HT-29 (cell line): ENCODE data around the gene TNS1. TPM values are rescaled to one million over a fixed set of nuclear protein-coding genes. Genes with fewer than 3 reads are reported as not detected.

Source experiments
- DNase-seq: peaks from one replicate; pipeline ENCODE4 v3.0.0-alpha.2; 2015; ENCODE audit warnings: low spot score
- total RNA-seq: library from RNA; depleted of rRNA; stranded (reverse); fragments of >200 nt; shearing (Covaris generic); gene quantifications from 2 replicates; pipeline ENCODE4 v1.2.3, GENCODE V29; 2014

TNS1 gene
- total RNA-seq, 1 experiment from 2014 or later = 13.8 TPM

- no peak for DNase-seq
Measured at GRCh38 chr2:218015586-218016521, 13.1 kb upstream of the TNS1 start.

- no peak for DNase-seq
Measured at GRCh38 chr2:218014706-218015585, 12.2 kb upstream of the TNS1 start.

- DNase-seq = no peak
Measured at GRCh38 chr2:218013289-218013688, 10.5 kb upstream of the TNS1 start.

GRCh38 chr2:218012284-218012683, 9.5 kb upstream of the TNS1 start:
- no peak for DNase-seq

- DNase-seq = no peak
Measured at GRCh38 chr2:218011653-218012040, 8.9 kb upstream of the TNS1 start.

DNA sequence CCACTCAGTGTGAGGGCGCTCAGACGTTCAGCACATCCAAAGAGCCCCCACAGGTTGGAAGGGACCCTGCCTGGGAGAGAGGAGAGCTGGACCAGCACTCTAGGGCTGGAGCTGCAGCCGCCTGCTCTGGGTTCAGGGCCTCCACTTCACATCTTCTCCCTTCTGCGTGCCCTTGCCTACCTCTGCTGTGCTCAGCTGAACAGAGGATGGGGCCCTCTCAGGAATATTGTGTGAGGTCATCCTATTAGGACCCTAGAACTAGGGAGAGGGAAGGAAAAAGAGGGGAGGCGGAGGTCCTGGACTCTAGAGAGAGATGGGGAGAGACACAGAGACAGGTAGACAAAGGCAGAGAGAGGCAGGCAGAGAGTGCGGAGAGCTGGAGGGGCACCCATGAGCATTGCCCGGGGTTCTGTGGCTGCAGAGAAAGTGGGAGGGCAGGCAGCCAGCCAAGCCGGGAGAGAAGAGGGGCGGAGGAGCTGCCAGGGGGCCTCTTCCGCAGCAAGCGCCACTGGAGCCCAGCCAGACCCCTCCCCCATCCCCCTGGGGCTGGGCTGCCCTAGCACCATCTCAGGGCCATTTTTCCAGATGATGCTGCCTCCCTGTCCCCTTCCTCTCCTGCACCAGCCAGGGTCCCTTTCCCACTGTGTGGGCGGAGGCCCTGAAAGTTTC, 8.3 kb upstream of the TNS1 start:
- DNase-seq = no peak

DNA sequence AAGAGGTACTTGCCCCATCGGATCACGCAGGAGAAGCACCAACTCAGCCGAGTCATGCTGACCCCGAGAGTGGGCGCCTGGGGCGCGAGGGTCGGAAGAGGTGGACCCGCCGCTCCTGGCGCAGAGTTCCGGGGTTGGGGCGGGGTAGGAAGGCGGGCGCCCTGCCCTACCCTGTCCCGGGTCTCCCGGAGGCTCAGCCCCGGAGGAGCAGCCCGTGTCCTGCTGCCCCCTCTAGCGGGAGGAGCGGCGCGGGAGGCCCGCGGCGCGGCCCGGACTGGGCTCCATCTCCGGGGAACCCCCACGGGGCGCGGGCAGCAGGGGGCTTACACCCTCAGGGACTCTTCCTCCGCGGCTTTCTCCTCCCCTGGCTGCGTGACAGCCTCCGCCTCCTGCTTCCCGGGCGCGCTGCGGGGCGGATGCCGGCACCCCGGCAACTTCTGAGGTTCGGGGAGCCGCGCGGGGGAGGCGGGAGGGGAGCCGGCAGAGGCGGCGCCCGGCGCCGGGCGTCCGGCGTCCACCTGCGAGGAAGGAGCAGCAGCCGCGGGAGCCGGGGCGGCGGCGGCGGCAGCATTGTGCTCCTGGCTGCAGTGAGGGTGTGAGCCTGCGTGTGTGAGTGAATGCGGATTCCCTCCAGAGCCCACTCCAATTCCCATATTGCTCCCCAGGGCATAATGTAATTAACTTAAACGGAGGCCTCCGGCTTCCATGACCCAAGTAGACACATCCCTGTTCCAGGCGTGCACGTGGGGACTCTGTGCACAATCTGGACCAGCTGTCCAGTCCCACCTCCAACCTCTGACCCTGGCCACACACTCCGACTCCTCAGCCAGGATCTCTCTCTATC, 7.6 kb upstream of the TNS1 start:
- peak; percentile 50 for DNase-seq

DNA sequence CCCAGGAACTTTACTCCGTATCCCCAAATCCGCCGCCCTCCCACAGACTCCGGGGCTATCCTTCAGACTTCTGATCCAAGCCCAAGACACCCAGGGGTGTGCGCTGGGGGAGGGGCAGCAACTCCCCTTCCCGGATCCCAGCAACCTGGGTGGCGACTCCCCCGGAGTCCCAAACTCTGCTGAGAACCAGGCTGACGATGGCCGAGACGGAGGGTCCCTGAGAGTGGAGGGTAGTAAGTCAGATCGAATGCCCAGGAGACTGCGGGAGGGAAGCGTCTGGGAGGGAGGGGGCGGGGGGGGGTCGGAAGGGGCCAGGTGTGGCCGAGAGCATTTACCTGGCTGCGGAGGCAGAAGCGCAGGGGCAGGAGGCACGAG, 7.0 kb upstream of the TNS1 start:
- DNase-seq = no peak

DNA sequence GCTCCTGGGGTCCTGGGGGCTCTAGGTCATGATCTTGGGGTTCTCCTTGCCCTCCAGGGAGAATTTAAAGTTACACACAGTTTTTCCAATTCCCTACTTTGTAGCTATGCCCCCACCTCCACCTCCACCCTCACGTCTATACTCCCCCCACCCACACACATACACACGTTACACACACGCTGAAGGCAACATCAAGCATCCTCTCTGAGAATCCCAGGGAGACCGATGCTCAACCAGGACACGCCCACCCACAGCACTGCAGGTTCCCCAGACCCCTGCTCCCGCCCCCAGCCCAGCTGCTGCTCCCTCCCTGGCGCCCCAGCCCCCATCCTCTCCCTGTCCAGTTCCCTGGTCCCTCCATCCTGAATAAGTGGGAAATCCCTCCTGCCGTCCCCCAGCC, 6.4 kb upstream of the TNS1 start:
- DNase-seq = no peak

DNA sequence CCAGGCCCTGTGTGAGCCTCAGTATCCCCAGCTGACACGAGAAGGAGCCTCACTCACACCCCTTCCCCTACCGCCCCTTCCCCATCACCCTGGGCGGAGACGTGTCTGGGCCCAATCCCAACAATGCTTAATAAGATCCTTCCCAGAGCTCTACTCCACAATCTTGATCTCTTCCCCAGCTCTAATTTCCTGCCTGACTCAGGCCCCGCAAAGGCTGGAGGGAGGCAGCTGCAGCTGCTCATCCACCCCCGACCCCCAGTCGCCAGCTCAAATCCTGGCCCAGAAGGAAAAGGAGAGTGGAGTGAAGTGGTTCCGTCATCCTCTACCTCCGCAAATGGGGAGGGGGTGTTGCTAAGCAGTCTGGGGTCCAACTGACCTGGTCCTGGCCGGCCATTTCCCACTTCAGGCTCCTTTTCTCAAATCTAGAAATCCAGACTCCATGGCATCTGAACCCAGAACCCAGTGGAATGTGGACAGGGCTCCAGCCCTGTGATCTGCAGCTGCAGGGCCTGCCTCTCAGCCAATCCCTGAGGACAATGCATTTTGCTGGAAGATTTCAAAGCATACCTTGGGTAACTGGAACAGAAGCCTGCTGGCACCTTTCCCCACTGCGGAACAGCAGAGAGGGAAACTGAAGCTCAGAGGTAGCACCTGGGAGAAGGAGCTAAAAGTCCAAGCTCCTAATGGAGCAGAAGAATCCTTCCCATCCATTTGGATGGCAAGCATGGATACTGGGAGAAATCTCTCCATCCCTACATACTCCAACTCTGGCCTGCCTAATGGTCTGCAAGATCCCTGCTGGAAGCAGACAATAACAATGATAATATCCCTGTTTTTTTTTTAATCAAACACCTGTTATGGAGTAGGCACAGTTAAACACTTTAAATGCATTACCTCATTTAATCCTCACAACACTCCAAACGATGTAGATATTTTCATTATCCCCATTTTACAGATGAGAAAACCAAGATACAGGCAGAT, 5.6 kb upstream of the TNS1 start:
- no peak for DNase-seq

- no peak for DNase-seq
Measured at GRCh38 chr2:218006741-218007140, 3.9 kb upstream of the TNS1 start.

DNA sequence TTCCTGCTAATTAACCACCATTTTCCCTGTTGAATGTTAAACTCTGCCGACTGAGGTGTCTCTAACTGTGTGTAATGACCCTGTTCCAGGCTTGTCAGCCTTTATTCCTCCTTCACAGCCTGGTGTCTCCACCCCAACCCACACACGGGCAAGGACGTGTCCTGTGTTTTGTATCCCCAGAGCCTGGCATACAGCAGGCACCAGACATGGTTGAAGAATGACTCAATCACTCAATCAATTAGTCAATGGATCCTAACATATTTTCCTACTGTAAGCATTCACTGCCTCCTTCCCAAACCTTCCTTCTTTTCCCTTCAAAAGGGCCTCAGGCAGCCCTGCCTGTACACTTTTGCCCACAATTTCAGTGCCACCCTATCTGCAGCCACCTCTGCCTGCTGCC, 2.7 kb upstream of the TNS1 start:
- DNase-seq = no peak

DNA sequence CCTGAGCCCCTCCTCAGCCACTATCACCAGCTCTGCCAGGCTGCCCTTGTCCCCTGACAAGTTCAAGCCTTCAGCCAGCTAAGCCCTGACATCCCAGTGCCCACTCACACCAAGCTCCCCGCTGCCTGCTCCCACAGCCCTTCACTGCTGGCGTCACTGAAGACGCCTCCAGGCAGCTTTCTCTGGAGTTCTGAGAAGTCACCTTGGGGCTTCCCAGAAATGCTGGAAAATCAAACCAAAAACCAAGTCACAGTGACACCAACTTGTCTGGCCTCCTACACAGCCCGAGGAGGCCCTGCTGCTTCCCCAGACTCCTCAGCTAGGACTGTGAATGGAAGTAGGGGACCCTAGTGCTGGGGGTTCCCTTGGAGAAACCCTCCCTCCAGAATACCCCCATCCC, 2.2 kb upstream of the TNS1 start:
- DNase-seq = no peak

GRCh38 chr2:218003981-218004419, 1.2 kb upstream of the TNS1 start:
- no peak for DNase-seq

DNA sequence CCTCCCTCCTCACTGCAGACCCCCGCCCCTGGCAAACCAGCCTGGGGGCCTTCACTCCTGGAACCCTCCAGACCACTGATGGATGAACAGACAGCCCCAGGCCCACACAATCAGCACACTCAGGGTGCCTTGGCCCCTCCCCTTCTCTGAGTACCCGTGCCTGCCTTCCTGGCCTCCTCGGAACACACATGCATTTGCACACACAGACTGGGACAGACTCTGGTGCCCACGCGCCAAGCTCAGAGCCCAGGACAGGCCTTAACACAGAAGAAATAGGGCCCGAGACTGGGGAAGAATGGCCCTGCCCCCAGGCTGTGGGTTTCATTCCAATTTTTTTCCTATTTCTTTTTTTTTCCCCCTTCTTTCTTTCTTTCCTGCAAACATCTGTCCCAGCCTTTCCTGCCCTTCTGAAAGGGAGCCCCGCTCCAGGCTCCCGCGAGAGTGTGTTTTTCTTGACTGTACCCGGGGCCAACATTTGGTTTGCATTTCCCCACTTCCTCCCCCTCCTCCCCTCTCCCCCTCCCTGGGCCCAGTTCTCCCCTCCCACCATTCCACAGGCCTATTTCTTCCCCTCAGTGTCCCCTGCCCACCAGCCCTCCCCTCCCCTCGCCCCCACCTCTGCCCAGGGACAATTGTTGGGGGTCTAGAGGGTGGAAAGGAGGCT, 618 bp upstream of the TNS1 start:
- no peak for DNase-seq

- DNase-seq = no peak
Measured at GRCh38 chr2:218002143-218002844, 501 bp downstream of the TNS1 start.

DNA sequence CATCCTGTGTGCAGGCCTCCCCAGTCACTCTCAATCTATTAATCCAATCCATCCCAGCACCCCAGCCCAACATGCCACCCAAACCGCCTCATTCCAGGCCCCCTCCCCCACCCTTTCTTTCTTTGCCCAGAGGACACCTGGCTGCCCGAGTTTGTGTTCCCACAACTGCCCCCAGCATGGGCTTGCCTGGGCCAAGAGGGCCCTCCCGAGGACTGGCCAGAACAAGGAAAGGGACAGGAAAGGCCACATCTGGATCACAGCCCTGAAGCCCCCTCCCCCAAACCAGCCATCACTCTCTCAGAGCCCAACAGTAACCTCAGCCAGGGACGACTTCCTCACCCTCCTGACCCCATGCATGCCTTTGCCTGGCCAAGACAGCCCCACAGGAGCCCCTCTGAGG, 1.2 kb downstream of the TNS1 start:
- no peak for DNase-seq

DNA sequence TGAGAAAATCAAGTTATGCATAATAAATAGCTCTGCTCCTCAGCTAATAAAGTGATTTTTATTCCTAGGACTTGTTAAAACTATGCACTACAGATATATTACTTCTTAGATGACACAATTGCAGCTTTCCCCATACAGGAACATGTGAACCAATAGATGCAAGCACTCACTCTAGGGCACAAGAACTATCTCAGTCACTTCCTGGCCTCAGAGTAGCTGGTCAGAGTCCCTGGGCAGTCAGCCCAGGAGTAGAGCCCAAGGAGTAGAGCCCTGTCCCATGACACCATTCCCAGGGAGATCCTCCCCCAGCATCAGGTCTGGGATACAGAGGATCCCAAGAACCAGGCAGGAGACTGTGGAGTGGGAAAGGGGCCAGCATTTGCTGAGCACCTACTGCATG, 2.7 kb downstream of the TNS1 start:
- no peak for DNase-seq

DNA sequence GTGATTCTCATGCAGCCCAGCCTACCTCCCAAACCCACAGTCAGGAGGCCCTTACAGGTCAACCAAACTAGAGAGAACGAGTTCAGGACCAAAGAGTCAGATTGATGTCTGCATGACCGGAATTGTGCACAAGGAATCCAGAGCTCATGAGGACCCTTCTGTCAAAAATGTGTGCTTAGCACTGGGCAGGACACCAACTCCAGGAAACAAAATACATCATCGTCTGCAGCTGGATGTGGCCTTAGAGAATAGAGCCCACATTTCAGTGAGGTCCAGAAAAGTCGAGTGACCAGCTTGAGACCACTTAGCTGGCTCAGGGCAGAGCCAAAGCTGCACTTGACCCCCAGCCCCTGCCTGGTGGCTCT, 3.2 kb downstream of the TNS1 start:
- DNase-seq = no peak
